CD4-positive, alpha-beta T cell treated with Interleukin-17A for 4 hours (primary cell): ENCODE results near the gene SLC44A3.

Experiments
- DNase-seq: peaks from one replicate; pipeline ENCODE4 v3.0.0-alpha.2; 2020; ENCODE audit warnings: mixed read lengths

The SLC44A3 gene

DNA sequence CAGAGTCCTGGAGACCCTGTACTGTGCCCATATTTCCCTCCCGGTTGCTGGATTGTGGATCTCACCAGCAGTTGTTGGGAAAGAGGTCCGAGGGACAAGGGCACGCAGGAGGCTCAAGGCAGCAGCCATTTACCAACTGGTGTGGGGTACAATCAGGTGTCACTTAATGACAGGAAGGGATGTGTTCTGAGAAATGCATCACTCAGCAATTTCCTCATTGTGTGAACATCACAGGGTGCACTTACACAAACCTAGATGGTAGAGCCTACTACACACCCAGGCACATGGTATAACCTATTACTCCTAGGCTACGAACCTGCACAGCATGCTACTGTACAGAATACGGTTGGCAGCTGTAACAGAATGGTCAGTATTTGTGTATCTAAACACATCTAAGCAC, 20.7 kb downstream of the SLC44A3 start:
- no peak for DNase-seq

DNA sequence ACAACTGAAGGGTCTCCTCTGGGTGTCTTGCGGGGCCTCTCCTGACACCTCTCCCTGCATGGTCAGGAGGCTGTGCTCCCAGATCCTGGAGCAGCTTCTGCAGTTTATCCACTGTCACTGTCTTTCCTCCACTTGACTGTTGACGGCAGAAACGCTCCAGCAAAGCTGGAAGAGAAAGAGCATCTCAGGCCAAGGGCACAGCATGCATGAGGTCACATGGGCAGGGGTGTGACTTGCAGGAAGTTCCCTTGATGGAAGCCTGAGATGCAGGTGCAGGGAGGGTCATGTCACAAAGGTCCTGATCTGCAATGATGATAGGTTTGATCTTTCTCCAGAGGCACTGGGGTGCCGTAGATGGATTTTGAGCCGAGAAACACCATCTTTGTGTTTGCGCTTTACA, 23.3 kb downstream of the SLC44A3 start:
- no peak for DNase-seq

DNA sequence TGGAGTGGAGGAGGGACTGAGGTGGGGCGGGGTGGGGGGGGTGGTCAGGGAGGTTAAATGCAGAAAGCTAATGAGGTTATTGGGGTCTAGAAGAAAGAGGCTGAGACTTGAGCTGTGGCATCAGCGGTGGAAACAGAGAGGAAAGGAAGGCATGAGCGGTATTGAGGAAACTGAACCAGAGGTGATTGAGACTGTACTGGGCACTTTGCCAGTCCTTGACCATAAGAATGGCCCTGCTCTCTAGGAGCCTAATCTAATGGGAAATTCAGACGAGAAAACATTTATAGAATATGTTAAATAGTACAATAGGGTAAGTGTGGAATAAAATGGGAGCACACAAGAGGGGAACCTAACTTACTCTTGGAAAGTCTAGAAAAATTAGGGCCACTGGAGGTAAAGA, 23.7 kb downstream of the SLC44A3 start:
- no peak for DNase-seq

- DNase-seq, result no peak
Measured at GRCh38 chr1:94846308-94846707, 26.2 kb downstream of the SLC44A3 start.

DNA sequence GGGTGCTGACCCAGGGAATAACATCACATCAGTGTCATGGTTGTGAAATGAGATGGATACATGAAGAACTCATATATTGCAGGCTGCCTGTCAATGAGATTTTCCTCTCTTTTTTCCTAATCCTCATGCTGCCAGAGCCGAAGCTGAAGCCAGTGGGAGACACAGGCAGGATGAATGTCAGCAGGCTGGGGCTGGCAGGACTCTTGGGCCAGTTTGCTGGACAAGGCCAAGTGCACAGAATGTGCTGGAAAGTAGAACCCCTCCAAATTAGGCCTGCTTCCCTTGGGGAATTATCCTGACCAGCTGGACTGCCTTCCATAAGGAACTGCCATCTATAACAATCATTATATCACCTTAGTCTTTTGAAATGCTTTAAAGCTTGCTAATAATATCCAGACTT, 31.4 kb downstream of the SLC44A3 start:
- no peak for DNase-seq

DNA sequence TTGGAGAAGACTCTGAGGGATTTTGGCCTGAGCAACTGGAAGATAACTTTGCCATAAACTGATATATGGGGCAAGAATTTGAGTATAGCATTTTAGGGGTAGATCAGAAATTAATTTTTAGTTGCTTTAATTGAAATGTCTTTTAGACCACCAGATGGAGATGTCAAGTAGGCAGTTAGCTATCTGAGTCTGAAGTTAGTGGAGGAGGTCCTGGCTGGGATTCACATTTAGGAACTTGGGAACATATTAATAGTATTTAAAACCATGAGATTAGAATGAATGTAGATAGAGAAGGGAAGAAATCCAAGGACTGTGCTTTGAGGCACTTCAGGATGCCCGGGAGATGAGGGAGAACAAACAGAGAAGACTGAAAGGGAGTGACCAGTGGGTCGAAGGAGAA, 32.6 kb downstream of the SLC44A3 start:
- DNase-seq, result no peak

DNA sequence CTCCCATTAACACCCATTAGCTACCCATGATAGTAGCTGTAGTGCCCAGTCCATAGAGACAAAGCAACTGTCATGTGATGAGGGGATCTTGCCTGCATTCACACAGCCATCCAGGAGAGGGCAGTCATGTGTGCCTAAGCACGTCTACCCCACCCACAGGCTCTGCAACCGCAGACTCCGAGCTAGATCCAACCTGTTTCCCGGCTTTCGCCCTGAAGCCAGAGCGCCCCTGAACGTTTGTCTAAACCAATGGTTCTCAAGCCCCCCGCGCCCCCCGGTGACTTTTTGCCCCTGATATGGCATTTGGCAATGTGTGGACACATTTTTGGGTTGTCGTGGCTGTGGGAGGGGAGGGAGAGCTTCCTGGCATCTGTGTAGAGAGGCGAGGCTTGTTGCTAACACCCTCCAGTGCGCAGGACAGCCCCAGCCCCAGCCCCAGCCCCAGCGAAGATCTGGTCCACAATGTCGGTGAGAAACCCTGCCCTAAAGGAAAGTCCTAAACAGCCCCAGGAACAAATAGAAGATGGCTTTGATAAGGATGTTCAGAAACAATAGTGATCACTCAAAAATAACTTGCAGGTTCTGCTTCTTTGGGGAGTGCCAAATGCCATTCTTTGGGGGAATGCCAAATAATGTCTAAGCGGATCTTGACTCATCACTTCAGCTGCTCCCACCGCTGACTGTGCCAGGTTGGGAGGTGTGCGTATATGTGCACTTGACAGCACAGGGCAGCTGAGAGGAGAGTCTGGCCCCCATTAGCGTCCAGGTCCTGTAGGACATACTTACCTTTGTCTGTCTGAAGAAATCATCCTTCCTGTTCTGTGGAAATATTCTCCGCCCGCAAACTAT, 34.5 kb downstream of the SLC44A3 start:
- peak; percentile 79 for DNase-seq

- DNase-seq, result no peak
Measured at GRCh38 chr1:94855307-94855700, 35.1 kb downstream of the SLC44A3 start.

- DNase-seq, result no peak
Measured at GRCh38 chr1:94856004-94856403, 35.8 kb downstream of the SLC44A3 start.

GRCh38 chr1:94856868-94857267, 36.7 kb downstream of the SLC44A3 start:
- DNase-seq, result no peak

DNA sequence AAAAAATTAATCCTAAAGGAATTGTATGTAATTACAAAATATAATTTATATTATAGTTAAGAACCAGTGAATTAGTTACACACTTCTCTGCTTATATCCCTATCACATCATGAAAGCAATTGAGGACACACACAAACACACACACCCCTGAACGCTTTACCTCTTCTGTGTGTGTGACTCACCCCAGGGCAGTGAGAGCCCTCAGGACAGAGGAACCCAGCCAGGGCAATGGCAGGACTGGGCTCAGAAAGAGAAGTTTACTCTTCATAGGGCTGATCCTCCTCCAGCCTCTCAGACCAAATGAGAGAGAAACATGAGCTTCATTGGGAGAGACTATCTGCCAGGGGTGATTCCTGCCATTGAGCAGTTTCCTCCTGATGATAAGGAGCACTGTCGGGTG, 38.1 kb downstream of the SLC44A3 start:
- DNase-seq, result no peak

DNA sequence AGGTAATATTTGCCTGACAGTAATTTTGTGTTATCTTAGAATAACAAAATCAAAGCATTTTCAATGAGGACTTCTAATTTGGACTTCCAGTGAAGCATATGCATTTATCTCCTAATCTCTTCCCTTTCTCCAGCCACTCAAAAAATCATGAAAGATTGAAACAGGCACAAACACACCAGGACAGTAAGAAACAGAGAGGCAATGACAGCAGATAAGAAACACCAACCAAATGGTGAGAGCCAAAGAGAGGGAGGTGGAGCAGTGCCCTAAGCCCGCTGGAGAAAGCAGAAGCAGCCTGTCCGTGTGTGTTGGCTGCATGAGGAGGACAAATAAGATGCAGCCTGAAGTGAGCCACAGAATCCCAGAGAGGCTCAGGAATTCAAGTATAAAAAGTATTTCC, 39.0 kb downstream of the SLC44A3 start:
- no peak for DNase-seq

DNA sequence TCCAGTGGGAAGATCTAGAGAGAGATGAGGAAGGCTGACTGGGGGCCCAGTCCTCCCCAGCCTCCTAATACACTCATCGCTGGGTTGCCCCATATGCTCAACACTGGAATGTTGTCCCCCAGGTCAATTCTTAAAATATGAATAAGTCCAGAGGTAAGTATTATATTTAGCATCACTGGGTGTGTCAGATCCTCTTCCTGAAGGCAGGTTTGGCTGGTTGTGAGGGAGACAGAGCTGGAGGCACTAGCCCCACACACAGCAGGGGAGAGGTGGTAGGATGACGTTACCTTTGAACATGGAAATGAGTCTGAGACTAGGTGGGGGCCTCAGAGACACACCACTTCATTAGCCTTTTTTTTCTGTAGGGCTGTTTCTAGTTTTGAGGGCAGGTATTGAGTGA, 42.6 kb downstream of the SLC44A3 start:
- DNase-seq, result no peak

DNA sequence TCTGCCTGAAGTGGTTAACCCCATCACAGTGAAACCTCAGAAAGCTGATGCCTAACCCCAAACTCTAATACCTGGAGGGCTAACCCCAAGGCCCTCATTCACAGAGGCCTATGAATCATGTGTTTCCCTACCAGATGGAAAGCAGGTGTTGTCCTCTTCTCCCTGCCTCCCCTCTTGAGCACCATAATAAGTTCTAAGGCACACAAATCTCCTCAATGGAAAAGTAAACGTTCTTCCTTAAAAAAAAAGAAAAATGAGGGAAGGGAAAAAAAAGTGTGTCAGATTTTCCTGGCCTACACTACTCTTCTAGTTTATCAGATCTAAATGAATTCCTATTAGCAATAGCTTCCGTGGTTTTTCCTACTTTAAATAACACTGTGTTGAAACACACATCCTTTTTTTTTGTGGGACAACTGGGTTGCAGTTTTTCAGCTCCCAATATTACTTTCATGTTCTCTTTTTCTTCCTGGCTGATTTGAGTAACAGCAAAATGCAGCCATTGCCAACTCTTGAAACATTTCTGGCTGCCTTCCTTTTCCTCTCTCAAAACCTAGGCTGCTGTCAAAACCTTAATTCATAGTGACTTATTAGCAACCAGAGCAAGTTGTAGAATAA, 43.2 kb downstream of the SLC44A3 start:
- no peak for DNase-seq

GRCh38 chr1:94863919-94864318, 43.8 kb downstream of the SLC44A3 start:
- DNase-seq, result no peak

DNA sequence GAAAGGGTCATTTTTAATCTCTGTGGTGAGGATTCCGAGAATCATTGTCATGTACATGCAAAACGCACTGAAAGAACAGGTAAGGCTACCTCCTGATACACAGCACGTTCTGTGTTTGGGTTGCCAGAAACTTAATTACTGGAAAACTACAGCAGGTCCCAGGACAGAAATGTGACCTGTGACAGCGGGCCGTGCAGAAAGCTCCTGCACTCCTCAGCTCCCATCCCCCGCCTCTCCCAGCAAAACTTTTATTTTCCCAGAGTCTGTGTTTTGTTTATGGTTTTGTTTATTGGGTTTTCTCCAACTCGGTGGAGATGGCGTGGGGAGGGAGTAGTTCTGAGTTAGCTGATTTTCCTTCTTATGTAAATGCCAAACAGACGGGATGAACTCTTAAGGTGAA, 44.7 kb downstream of the SLC44A3 start:
- DNase-seq, result no peak

DNA sequence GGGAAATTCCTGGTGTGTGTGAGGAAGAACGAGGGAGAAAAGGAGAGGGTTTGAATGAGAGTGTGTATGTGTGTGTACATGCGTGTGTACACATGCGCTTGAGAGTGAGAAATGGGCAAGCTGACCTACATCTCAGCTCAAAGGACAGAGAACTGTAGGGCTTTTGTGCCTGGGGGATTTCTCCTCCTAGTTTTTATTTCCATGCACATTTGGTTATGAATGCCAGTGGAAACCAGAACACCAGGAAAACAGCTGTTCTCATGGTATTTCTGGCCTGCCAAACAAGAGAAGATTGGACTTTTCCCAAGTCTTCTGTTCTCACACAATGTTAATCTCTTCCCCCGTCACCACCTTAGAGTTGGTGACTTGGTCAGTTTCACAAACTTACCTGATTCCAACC, 45.2 kb downstream of the SLC44A3 start:
- DNase-seq, result no peak

GRCh38 chr1:94866164-94866807, 46.1 kb downstream of the SLC44A3 start:
- DNase-seq, result no peak

- no peak for DNase-seq
Measured at GRCh38 chr1:94871031-94871430, 50.9 kb downstream of the SLC44A3 start.

GRCh38 chr1:94872771-94873495, 52.8 kb downstream of the SLC44A3 start:
- no peak for DNase-seq

DNA sequence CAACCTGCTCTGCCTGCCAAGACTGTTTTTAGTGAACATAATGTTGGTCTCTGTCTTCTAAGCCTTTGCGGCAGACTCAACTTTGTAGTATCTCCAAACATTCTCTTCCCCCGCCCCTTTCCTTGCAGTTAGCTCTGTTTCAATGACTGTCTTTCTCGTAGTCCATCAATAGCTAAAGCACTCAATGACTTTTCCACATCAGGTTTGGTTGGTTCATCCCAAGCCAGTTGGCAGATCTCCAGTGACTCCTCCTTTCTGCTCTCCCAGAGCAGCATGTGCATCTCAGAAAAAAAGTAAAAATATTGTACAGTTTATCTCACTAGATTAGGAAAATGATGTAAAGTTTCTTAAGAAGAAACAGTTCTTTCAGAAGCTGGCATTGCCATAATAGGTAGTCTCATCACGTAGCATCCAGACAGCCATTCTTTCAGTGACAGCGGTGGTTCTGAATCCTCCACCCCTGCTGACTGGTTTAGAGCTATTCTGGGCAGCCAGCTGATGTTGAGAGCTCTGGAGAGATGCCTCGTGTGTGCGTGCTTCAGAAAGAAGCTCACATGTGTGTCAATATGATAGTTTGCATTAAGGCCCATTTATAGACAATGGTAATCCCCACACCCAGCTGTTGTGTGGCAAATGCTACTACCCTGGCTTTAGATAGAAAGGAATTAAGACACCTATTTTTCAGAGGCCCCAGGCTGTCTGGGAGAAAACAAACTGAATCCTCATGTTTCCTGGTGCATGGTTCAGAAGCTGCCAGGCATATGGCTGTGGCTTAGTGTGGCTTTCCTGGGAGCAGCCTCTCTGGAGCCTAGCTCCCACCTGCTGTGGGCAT, 53.6 kb downstream of the SLC44A3 start:
- DNase-seq, result no peak

DNA sequence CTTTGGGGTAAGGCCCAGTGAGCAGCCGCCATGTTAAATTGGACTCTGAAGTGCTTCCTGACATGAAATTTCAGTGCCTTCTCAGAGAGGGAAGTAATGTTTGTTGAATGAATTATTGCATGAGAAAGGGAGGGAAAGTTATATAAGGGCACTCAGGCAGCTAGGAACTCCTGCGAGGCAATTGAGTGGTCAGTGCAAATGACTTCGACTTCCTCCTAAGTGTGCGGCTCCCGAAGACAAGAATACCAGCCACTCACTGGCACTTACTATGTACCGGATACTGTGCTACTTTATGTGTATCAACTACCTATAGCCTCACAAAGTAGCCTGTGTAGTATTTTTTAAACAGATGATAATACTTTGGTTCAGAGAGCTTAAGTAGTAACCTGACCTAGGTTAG, 54.3 kb downstream of the SLC44A3 start:
- DNase-seq, result no peak

DNA sequence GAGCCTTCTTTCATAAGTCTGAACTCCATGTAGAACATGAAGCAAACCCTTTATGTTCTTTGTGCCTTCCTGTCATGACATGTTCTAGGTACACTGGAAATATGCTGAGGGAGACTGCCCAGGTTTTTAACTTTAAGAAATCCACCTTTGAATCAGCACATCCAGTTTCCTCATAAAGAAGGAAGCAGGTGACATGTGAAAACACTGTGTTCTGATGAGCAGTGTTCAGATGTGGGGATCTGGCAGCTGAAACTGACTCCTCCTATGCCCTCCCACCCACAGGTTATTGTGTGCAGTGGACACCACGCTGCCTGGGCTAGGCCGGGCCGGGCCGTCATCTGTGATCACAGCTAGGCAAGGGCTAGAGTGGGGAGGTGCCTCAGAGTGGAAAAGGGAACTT, 55.6 kb downstream of the SLC44A3 start:
- DNase-seq, result no peak
